GM19328 (cell line): Measurements from ENCODE around the gene MICAL3.

Experiments used
- ATAC-seq: cut with Tn5 transposase; IDR thresholded peaks from one replicate; pipeline ENCODE4 v1.9.1; 2021; ENCODE audit warnings: mild to moderate bottlenecking, moderate library complexity; ENCODE audit not compliant: unreplicated experiment

The MICAL3 gene

GRCh38 chr22:17803609-17804270 is 220.6 kb downstream of the MICAL3 start:
- ATAC-seq, result no peak

- no peak for ATAC-seq
These were observed 221.5 kb downstream of the MICAL3 start for GRCh38 chr22:17802822-17803221.

- no peak for ATAC-seq
These were observed 221.9 kb downstream of the MICAL3 start for GRCh38 chr22:17802411-17802810.

- peak; percentile 38 for ATAC-seq
These were observed 226.4 kb downstream of the MICAL3 start for GRCh38 chr22:17797721-17798559.

GRCh38 chr22:17796695-17797094 is 227.7 kb downstream of the MICAL3 start:
- ATAC-seq, result no peak

- ATAC-seq, result no peak
These were observed 228.5 kb downstream of the MICAL3 start for GRCh38 chr22:17795661-17796548.

- ATAC-seq, result no peak
These were observed 229.4 kb downstream of the MICAL3 start for GRCh38 chr22:17794726-17795542.

GRCh38 chr22:17792854-17793434 is 231.4 kb downstream of the MICAL3 start:
- ATAC-seq, result no peak

- ATAC-seq, result no peak
These were observed 232.1 kb downstream of the MICAL3 start for GRCh38 chr22:17792299-17792698.

- no peak for ATAC-seq
These were observed 233.2 kb downstream of the MICAL3 start for GRCh38 chr22:17791196-17791595.

- no peak for ATAC-seq
These were observed 234.8 kb downstream of the MICAL3 start for GRCh38 chr22:17789379-17790200.

GRCh38 chr22:17788528-17789378 is 235.6 kb downstream of the MICAL3 start:
- no peak for ATAC-seq

- ATAC-seq, result no peak
These were observed 236.5 kb downstream of the MICAL3 start for GRCh38 chr22:17787716-17788330.

GRCh38 chr22:17787241-17787640 is 237.1 kb downstream of the MICAL3 start:
- ATAC-seq, result no peak

GRCh38 chr22:17786435-17787161 is 237.8 kb downstream of the MICAL3 start:
- ATAC-seq, result no peak

- no peak for ATAC-seq
These were observed 238.9 kb downstream of the MICAL3 start for GRCh38 chr22:17785185-17786184.
